CD14-positive monocyte (primary cell): ENCODE results near the gene ERBB4. TPM values are rescaled to one million over a fixed set of nuclear protein-coding genes. Genes with fewer than 3 reads are reported as not detected.

Source experiments
- DNase-seq, 3 donors: peaks; one replicate each; pipeline ENCODE4 v3.0.0-alpha.2; 2011 to 2022
- H2AFZ ChIP-seq: 2 replicates; pipeline ENCODE4 v1.6.0; 2012; ENCODE audit warnings: mild to moderate bottlenecking, low read depth, low read length, inconsistent platforms; ENCODE audit not compliant: insufficient read depth, poor library complexity, severe bottlenecking
- H3K27ac ChIP-seq, 2 donors: 1 replicate in 1 of 2; 2 replicates in 1 of 2; pipeline ENCODE4 v1.5.1; 2012 to 2013; ENCODE audit warnings: low read length in 2 of 2, control low read depth in 1 of 2, inconsistent platforms in 1 of 2, low read depth in 1 of 2, mild to moderate bottlenecking in 1 of 2
- H3K27me3 ChIP-seq, 2 donors: one replicate each; pipeline versions ENCODE4 v1.6.0 to v1.6.1; 2011 to 2013; ENCODE audit warnings: low read length in 2 of 2; ENCODE audit not compliant: control insufficient read depth in 2 of 2, insufficient read depth in 2 of 2
- H3K36me3 ChIP-seq, 2 donors: replicated peaks in 1 of 2; 1 replicate in 1 of 2; 2 replicates in 1 of 2; pipeline versions ENCODE4 v1.5.1 to v1.6.1; 2012 to 2013; ENCODE audit warnings: low read length in 2 of 2, control low read depth in 1 of 2, inconsistent platforms in 1 of 2, mild to moderate bottlenecking in 1 of 2; ENCODE audit not compliant: insufficient read depth in 2 of 2, control insufficient read depth in 1 of 2
- H3K4me1 ChIP-seq, 2 donors: 1 replicate in 1 of 2; 2 replicates in 1 of 2; pipeline versions ENCODE4 v1.5.1 to v1.6.1; 2012 to 2013; ENCODE audit warnings: low read length in 2 of 2, control low read depth in 1 of 2, inconsistent platforms in 1 of 2, mild to moderate bottlenecking in 1 of 2, moderate library complexity in 1 of 2; ENCODE audit not compliant: insufficient read depth in 2 of 2, control insufficient read depth in 1 of 2
- H3K4me2 ChIP-seq: replicated peaks from 2 replicates; pipeline ENCODE3; 2012; ENCODE audit warnings: low read length, moderate library complexity, mild to moderate bottlenecking; ENCODE audit not compliant: poor library complexity, severe bottlenecking; ENCODE audit errors: extremely low read depth
- H3K4me3 ChIP-seq, 3 experiments: fragments of 200-600 bp in 1 of 3; sonication (generic) in 1 of 3; replicated peaks in 1 of 3; 1 replicate in 2 of 3; 2 replicates in 1 of 3; pipeline ENCODE4 v1.5.1; 2011 to 2013; ENCODE audit warnings: low read length in 3 of 3, mild to moderate bottlenecking in 3 of 3, control low read depth in 2 of 3, low read depth in 2 of 3, inconsistent platforms in 1 of 3, moderate library complexity in 1 of 3
- H3K79me2 ChIP-seq: 2 replicates; pipeline ENCODE4 v1.6.0; 2012; ENCODE audit warnings: mild to moderate bottlenecking, control low read depth, inconsistent platforms, low read length, moderate library complexity; ENCODE audit not compliant: insufficient read depth
- H3K9ac ChIP-seq: 2 replicates; pipeline ENCODE4 v1.6.0; 2017; ENCODE audit warnings: low read length, mild to moderate bottlenecking; ENCODE audit not compliant: insufficient read depth, poor library complexity, severe bottlenecking
- H3K9me3 ChIP-seq, 2 donors: replicated peaks in 1 of 2; 1 replicate in 1 of 2; 2 replicates in 1 of 2; pipeline versions ENCODE4 v1.5.1 to v1.6.1; 2012 to 2013; ENCODE audit warnings: low read length in 2 of 2, control low read depth in 1 of 2; ENCODE audit not compliant: control insufficient read depth in 1 of 2, insufficient read depth in 1 of 2
- H4K20me1 ChIP-seq: 2 replicates; pipeline ENCODE4 v1.6.0; 2012; ENCODE audit warnings: mild to moderate bottlenecking, low read length, control low read depth, moderate library complexity; ENCODE audit not compliant: insufficient read depth
- H3K27ac Mint-ChIP-seq, 7 donors: one replicate each; pipeline ENCODE4 v1.8.0; 2020; ENCODE audit warnings: mild to moderate bottlenecking in 7 of 7, mixed read lengths in 7 of 7, moderate library complexity in 6 of 7, inconsistent platforms in 2 of 7
- H3K27me3 Mint-ChIP-seq, 3 donors: one replicate each; pipeline ENCODE4 v1.8.0; 2021 to 2022; ENCODE audit warnings: low read depth in 3 of 3, mild to moderate bottlenecking in 3 of 3, mixed read lengths in 3 of 3, moderate library complexity in 3 of 3, inconsistent platforms in 1 of 3
- H3K36me3 Mint-ChIP-seq, 2 donors: one replicate each; pipeline ENCODE4 v1.8.0; 2020; ENCODE audit warnings: mixed read lengths in 2 of 2, inconsistent platforms in 1 of 2, mild to moderate bottlenecking in 1 of 2
- H3K4me1 Mint-ChIP-seq: one replicate; pipeline ENCODE4 v1.8.0; 2020; ENCODE audit warnings: mild to moderate bottlenecking, mixed read lengths
- H3K4me3 Mint-ChIP-seq, 2 donors: one replicate each; pipeline ENCODE4 v1.8.0; 2020; ENCODE audit warnings: mild to moderate bottlenecking in 2 of 2, mixed read lengths in 2 of 2, moderate library complexity in 1 of 2
- H3K9me3 Mint-ChIP-seq, 7 donors: one replicate each; pipeline ENCODE4 v1.8.0; 2020 to 2022; ENCODE audit warnings: mixed read lengths in 7 of 7, mild to moderate bottlenecking in 6 of 7, moderate library complexity in 6 of 7, inconsistent platforms in 2 of 7
- CTCF ChIP-seq: fragments of 200-600 bp; IDR thresholded peaks from one replicate; pipeline ENCODE4 v1.8.0; 2022; ENCODE audit warnings: antibody characterized with exemption, mild to moderate bottlenecking
- WGBS: methylation state at CpG from one replicate; pipeline ENCODE4 v1.1.5; 2013; ENCODE audit warnings: missing lambda C conversion rate; ENCODE audit not compliant: insufficient coverage; 5-methylcytosine and 5-hydroxymethylcytosine counted together
- intact Hi-C, 2 donors: fragments of 100-400 bp; cut with micrococcal nuclease; formaldehyde crosslinking; loops; one replicate each; pipeline versions ENCODE4 v1.15.0 to v1.15.1; 2023
- polyA plus RNA-seq, 3 donors: library from polyadenylated mRNA; depleted of rRNA in 1 of 3; unstranded in 2 of 3; stranded (reverse) in 1 of 3; fragments of 300-500 nt in 2 of 3; fragments of >200 nt in 1 of 3; fragmentation: Illumina TruSeq in 2 of 3; gene quantifications; 1 replicate in 2 of 3; 2 replicates in 1 of 3; pipeline ENCODE4 v1.2.3, GENCODE V29; 2012 to 2021

ERBB4 gene
- polyA plus RNA-seq, 3 donors, result not detected

- H3K9me3 ChIP-seq, result no peaks in the 10 kb centered on the region
- no peak for DNase-seq
- no peak for TF ChIP-seq CTCF
- no peaks in the 10 kb centered on the region for H4K20me1 ChIP-seq
- no peaks in the 10 kb centered on the region for H3K36me3 Mint-ChIP-seq
- no peaks in the 10 kb centered on the region for H3K79me2 ChIP-seq
- no peaks in the 10 kb centered on the region for H3K27me3 ChIP-seq
- no peaks in the 10 kb centered on the region for H3K9me3 Mint-ChIP-seq
- H3K4me1 Mint-ChIP-seq, result no peaks in the 10 kb centered on the region
- H3K4me2 ChIP-seq, result no peak overlapping the region
- no peak overlapping the region for H3K9ac ChIP-seq
- no peak overlapping the region for H3K4me3 ChIP-seq
- no peaks in the 10 kb centered on the region for H3K27me3 Mint-ChIP-seq
- H3K27ac Mint-ChIP-seq, result no peak overlapping the region
- WGBS, result 100% methylated on average over 1 of the region's 5 CpGs
- H3K4me3 Mint-ChIP-seq, result no peak overlapping the region
- intact Hi-C loops, result no loop called here
- no peaks in the 10 kb centered on the region for H3K4me1 ChIP-seq
- H2AFZ ChIP-seq, result no peak overlapping the region
- H3K27ac ChIP-seq, result no peak overlapping the region
- no peaks in the 10 kb centered on the region for H3K36me3 ChIP-seq
Observed at GRCh38 chr2:211793690-211794089, 744.9 kb downstream of the ERBB4 start.

- H3K4me1 ChIP-seq, result no peaks in the 10 kb centered on the region
- WGBS, result no CpG with 5 or more reads among the region's 4 CpGs
- Mint-ChIP-seq H3K36me3 (no peaks in the 10 kb centered on the region), H3K4me1 (no peaks in the 10 kb centered on the region), H3K27ac (no peak overlapping the region), H3K4me3 (no peak overlapping the region), H3K9me3 (peaks cover 0 to 4% (median 2%) of the 10 kb centered on the region in 7 donors), H3K27me3 (no peaks in the 10 kb centered on the region)
- intact Hi-C loops, result no loop called here
- H3K79me2 ChIP-seq, result no peaks in the 10 kb centered on the region
- no peak overlapping the region for H3K4me2 ChIP-seq
- H2AFZ ChIP-seq, result no peak overlapping the region
- H3K36me3 ChIP-seq, result no peaks in the 10 kb centered on the region
- H3K4me3 ChIP-seq, result no peak overlapping the region
- H3K27ac ChIP-seq, result no peak overlapping the region
- H4K20me1 ChIP-seq, result no peaks in the 10 kb centered on the region
- H3K9ac ChIP-seq, result no peak overlapping the region
- no peak for TF ChIP-seq CTCF
- no peaks in the 10 kb centered on the region for H3K9me3 ChIP-seq
- H3K27me3 ChIP-seq, result no peaks in the 10 kb centered on the region
- DNase-seq, result no peak
Observed at GRCh38 chr2:211789982-211790381, 748.6 kb downstream of the ERBB4 start.
